GM23338 (cell line): ENCODE results near the gene GPC5. TPM values are rescaled to one million over a fixed set of nuclear protein-coding genes. Genes with fewer than 3 reads are reported as not detected.

Source experiments
- ATAC-seq: fragments of 200-7000 bp; cut with Tn5 transposase; 3 replicates; pipeline ENCODE4 v1.9.1; 2020
- DNase-seq: peaks from one replicate; pipeline ENCODE4 v3.0.0-alpha.2; 2015; ENCODE audit warnings: low spot score
- H2AFZ ChIP-seq: fragments of 200-600 bp; sonication (generic); 2 replicates; pipeline ENCODE4 v1.8.0; 2016; ENCODE audit warnings: antibody characterized with exemption, mild to moderate bottlenecking, moderate library complexity
- H3F3A ChIP-seq: fragments of 200-600 bp; sonication (generic); replicated peaks from 2 replicates; pipeline ENCODE4 v1.8.0; 2017; ENCODE audit warnings: antibody characterized with exemption, mixed run types, low read depth
- H3K27ac ChIP-seq: fragments of 200-600 bp; sonication (generic); 2 replicates; pipeline ENCODE4 v1.6.1; 2016; ENCODE audit warnings: low read depth
- H3K27me3 ChIP-seq: fragments of 200-600 bp; sonication (generic); 2 replicates; pipeline ENCODE4 v1.8.0; 2016; ENCODE audit warnings: mild to moderate bottlenecking, mixed run types, moderate library complexity; ENCODE audit not compliant: insufficient read depth
- H3K36me3 ChIP-seq: fragments of 200-600 bp; sonication (generic); 2 replicates; pipeline ENCODE4 v1.8.0; 2016; ENCODE audit warnings: mild to moderate bottlenecking; ENCODE audit not compliant: insufficient read depth
- H3K4me1 ChIP-seq: fragments of 200-600 bp; sonication (generic); 2 replicates; pipeline ENCODE4 v1.8.0; 2016; ENCODE audit warnings: mild to moderate bottlenecking, moderate library complexity; ENCODE audit not compliant: insufficient read depth
- H3K4me2 ChIP-seq: fragments of 200-600 bp; sonication (generic); 2 replicates; pipeline ENCODE4 v1.7.1; 2017; ENCODE audit warnings: mixed run types
- H3K4me3 ChIP-seq: fragments of 200-600 bp; sonication (generic); 2 replicates; pipeline ENCODE4 v1.6.1; 2016; ENCODE audit warnings: mixed run types
- H3K79me2 ChIP-seq: fragments of 200-600 bp; sonication (generic); replicated peaks from 2 replicates; pipeline ENCODE4 v1.8.0; 2017; ENCODE audit warnings: mild to moderate bottlenecking; ENCODE audit not compliant: insufficient read depth
- H3K9me2 ChIP-seq: fragments of 200-600 bp; sonication (generic); 2 replicates; pipeline ENCODE4 v1.8.0; 2017; ENCODE audit not compliant: insufficient read depth
- H4K20me1 ChIP-seq: fragments of 200-600 bp; sonication (generic); replicated peaks from 2 replicates; pipeline ENCODE4 v1.8.0; 2017; ENCODE audit warnings: mild to moderate bottlenecking; ENCODE audit not compliant: insufficient read depth
- H3K27ac Mint-ChIP-seq: 2 replicates; pipeline ENCODE4 v1.8.0; 2020; ENCODE audit warnings: inconsistent platforms, mild to moderate bottlenecking, moderate library complexity, mixed read lengths
- H3K27me3 Mint-ChIP-seq: 3 replicates; pipeline ENCODE4 v1.8.0; 2022; ENCODE audit warnings: low read depth, mild to moderate bottlenecking, moderate library complexity, mixed read lengths, inconsistent platforms; ENCODE audit not compliant: insufficient read depth, poor library complexity
- H3K36me3 Mint-ChIP-seq: 3 replicates; pipeline ENCODE4 v1.8.0; 2021; ENCODE audit warnings: low read depth, mild to moderate bottlenecking, inconsistent platforms, moderate library complexity, mixed read lengths
- H3K4me1 Mint-ChIP-seq: 3 replicates; pipeline ENCODE4 v1.8.0; 2020; ENCODE audit warnings: mild to moderate bottlenecking, inconsistent platforms, mixed read lengths
- H3K4me3 Mint-ChIP-seq: 3 replicates; pipeline ENCODE4 v1.8.0; 2021; ENCODE audit warnings: moderate library complexity, mild to moderate bottlenecking, inconsistent platforms, mixed read lengths
- H3K9me3 Mint-ChIP-seq: 3 replicates; pipeline ENCODE4 v1.8.0; 2020; ENCODE audit warnings: moderate library complexity, mild to moderate bottlenecking, inconsistent platforms, mixed read lengths
- CREB1 ChIP-seq: fragments of 250-450 bp; sonication (Bioruptor Pico); IDR thresholded peaks from 2 replicates; pipeline ENCODE4 v1.5.0; 2020; ENCODE audit warnings: low read depth, mild to moderate bottlenecking, moderate library complexity
- CTCF ChIP-seq, 2 experiments: fragments of 200-600 bp in 1 of 2; sonication (generic) in 1 of 2; conservative IDR thresholded peaks; 2 replicates each; pipeline versions ENCODE4 v1.5.1 to v1.6.1; 2016 to 2017; ENCODE audit warnings: antibody characterized with exemption in 2 of 2, low read depth in 2 of 2, mild to moderate bottlenecking in 2 of 2, moderate library complexity in 1 of 2
- ETS1 ChIP-seq: IDR thresholded peaks from 2 replicates; pipeline ENCODE4 v1.6.1; 2016; ENCODE audit warnings: antibody characterized with exemption
- EZH2 ChIP-seq: fragments of 200-600 bp; sonication (generic); IDR thresholded peaks from one replicate; pipeline ENCODE4 v1.8.0; 2017; ENCODE audit warnings: antibody characterized with exemption, mild to moderate bottlenecking, low read depth; ENCODE audit not compliant: unreplicated experiment
- EZH2phosphoT487 ChIP-seq: fragments of 200-600 bp; sonication (generic); IDR thresholded peaks from one replicate; pipeline ENCODE4 v1.8.1; 2018; ENCODE audit warnings: antibody characterized with exemption; ENCODE audit not compliant: unreplicated experiment
- JUNB ChIP-seq: IDR thresholded peaks from one replicate; pipeline ENCODE4 v1.6.1; 2016; ENCODE audit warnings: antibody characterized with exemption; ENCODE audit not compliant: unreplicated experiment
- NANOG ChIP-seq: IDR thresholded peaks from 2 replicates; pipeline ENCODE4 v1.6.1; 2016; ENCODE audit warnings: antibody characterized with exemption, borderline replicate concordance
- POLR2AphosphoS5 ChIP-seq: IDR thresholded peaks from 2 replicates; pipeline ENCODE4 v1.6.1; 2016; ENCODE audit warnings: antibody characterized with exemption, low read depth
- STAT1 ChIP-seq: IDR thresholded peaks from one replicate; pipeline ENCODE4 v1.6.1; 2016; ENCODE audit warnings: antibody characterized with exemption; ENCODE audit not compliant: unreplicated experiment
- ZNF114 ChIP-seq: fragments of 250-450 bp; sonication (Bioruptor Pico); IDR thresholded peaks from 2 replicates; pipeline ENCODE4 v1.5.0; 2020; ENCODE audit warnings: mild to moderate bottlenecking, moderate library complexity
- ZNF462 ChIP-seq: fragments of 250-450 bp; sonication (Bioruptor Pico); IDR thresholded peaks from 2 replicates; pipeline ENCODE4 v1.5.0; 2020; ENCODE audit warnings: mild to moderate bottlenecking, moderate library complexity
- polyA plus RNA-seq: library from polyadenylated mRNA; unstranded; fragments of >200 nt; fragmentation: Nextera tagmentation; extraction: Ambion mirVana; gene quantifications from 2 replicates; pipeline ENCODE4 v1.2.1, GENCODE V29; 2016
- total RNA-seq: library from RNA; depleted of rRNA; stranded (reverse); fragments of >200 nt; shearing (Covaris generic); gene quantifications from 2 replicates; pipeline ENCODE4 v1.2.3, GENCODE V29; 2014
- TF ChIP-seq, protein P1 (sequence below): IDR thresholded peaks from one replicate; pipeline ENCODE4 v1.6.1; 2018; ENCODE audit warnings: antibody characterized with exemption; ENCODE audit not compliant: unreplicated experiment

GPC5 gene
- total and polyA plus RNA-seq, 2 experiments from 2014 or later = 0.95 to 1.1 TPM

DNA sequence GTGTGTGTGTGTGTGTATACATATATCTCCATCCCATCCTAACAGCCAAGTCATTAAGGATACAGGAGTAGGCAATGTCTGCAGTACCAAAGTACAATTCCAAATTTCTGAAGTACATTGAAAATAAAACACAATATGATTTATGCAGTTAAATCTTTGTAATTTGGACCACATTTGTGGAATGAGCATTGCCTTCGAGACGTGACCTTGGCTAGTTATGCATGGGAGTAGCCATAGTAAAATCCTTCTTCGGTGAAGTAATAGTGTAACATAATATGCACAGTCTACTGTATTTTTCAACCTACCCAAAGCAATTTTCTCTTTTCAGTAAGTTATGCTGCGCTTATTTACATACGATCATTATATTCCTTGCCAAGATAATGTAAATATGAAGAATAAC, 1162.5 kb downstream of the GPC5 start (continued):
- TF ChIP-seq, protein P1, sequence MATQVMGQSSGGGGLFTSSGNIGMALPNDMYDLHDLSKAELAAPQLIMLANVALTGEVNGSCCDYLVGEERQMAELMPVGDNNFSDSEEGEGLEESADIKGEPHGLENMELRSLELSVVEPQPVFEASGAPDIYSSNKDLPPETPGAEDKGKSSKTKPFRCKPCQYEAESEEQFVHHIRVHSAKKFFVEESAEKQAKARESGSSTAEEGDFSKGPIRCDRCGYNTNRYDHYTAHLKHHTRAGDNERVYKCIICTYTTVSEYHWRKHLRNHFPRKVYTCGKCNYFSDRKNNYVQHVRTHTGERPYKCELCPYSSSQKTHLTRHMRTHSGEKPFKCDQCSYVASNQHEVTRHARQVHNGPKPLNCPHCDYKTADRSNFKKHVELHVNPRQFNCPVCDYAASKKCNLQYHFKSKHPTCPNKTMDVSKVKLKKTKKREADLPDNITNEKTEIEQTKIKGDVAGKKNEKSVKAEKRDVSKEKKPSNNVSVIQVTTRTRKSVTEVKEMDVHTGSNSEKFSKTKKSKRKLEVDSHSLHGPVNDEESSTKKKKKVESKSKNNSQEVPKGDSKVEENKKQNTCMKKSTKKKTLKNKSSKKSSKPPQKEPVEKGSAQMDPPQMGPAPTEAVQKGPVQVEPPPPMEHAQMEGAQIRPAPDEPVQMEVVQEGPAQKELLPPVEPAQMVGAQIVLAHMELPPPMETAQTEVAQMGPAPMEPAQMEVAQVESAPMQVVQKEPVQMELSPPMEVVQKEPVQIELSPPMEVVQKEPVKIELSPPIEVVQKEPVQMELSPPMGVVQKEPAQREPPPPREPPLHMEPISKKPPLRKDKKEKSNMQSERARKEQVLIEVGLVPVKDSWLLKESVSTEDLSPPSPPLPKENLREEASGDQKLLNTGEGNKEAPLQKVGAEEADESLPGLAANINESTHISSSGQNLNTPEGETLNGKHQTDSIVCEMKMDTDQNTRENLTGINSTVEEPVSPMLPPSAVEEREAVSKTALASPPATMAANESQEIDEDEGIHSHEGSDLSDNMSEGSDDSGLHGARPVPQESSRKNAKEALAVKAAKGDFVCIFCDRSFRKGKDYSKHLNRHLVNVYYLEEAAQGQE = no peak
- TF ChIP-seq EZH2 (no peak), ZNF114 (CRISPR knock-in tag) (no peak), ETS1 (no peak), EZH2phosphoT487 (no peak)

GRCh38 chr13:92564942-92565341, 1166.5 kb downstream of the GPC5 start:
- Mint-ChIP-seq H3K27me3 (no peaks in the 10 kb centered on the region), H3K27ac (no peak overlapping the region), H3K36me3 (no peaks in the 10 kb centered on the region), H3K9me3 (no peaks in the 10 kb centered on the region; the same call in 2 of the 3 replicates), H3K4me1 (peaks cover 3% of the 10 kb centered on the region; the same call in 2 of the 3 replicates), H3K4me3 (no peak overlapping the region)
- Histone ChIP-seq H3K79me2 (no peaks in the 10 kb centered on the region), H2AFZ (no peak overlapping the region), H3K27ac (no peak overlapping the region), H3K4me1 (no peaks in the 10 kb centered on the region), H3F3A (no peaks in the 10 kb centered on the region), H3K4me3 (no peak overlapping the region), H3K9me2 (no peaks in the 10 kb centered on the region), H3K36me3 (no peaks in the 10 kb centered on the region), H3K4me2 (no peak overlapping the region), H4K20me1 (no peaks in the 10 kb centered on the region), H3K27me3 (no peaks in the 10 kb centered on the region)
- DNase-seq (no peak), ATAC-seq (no peak)
- TF ChIP-seq NANOG (no peak), CTCF (conservative IDR thresholded peaks at IDR 0.05; ENCODE audit: low read depth in 2 of 2) (no peak), POLR2AphosphoS5 (no peak), JUNB (no peak), STAT1 (no peak), CREB1 (no peak), ETS1 (no peak), ZNF462 (CRISPR knock-in tag) (no peak), ZNF114 (CRISPR knock-in tag) (no peak), EZH2 (no peak)
